Endothelial cell of umbilical vein (primary cell): Measurements from ENCODE around the gene RUSF1. TPM values are rescaled to one million over a fixed set of nuclear protein-coding genes. Genes with fewer than 3 reads are reported as not detected.

Source experiments
- BruUV-seq: library from RNA; stranded (reverse); fragments of 400-500 nt; replicated peaks from 2 replicates; lab custom pipeline; 2021; lab: Mats Ljungman, UMichigan
- CTCF ChIA-PET: fragments of 300-600, 350-600 bp; sonication (Branson Sonifier 250); formaldehyde crosslinking; loops from one replicate; lab custom pipeline; 2021; ENCODE audit warnings: antibody characterized with exemption, inconsistent platforms; lab: Charles Lee
- POLR2A ChIA-PET: fragments of 300-600, 350-600 bp; sonication (Branson Sonifier 250); formaldehyde crosslinking; loops from one replicate; lab custom pipeline; 2021; ENCODE audit warnings: antibody characterized with exemption, inconsistent platforms; lab: Charles Lee
- DNase-seq: peaks from one replicate; pipeline ENCODE4 v3.0.0-alpha.2; 2011; ENCODE audit warnings: low read depth, low spot score
- FAIRE-seq: peaks from 2 replicates; lab custom pipeline; 2011; peaks lifted over from hg19 to GRCh38; lab: Jason Lieb, UNC
- H2AFZ ChIP-seq: 2 replicates; pipeline ENCODE4 v1.6.0; 2012; ENCODE audit warnings: low read depth, low read length, control low read depth, inconsistent platforms
- H3K27ac ChIP-seq: 2 replicates; pipeline ENCODE4 v1.5.1; 2011; ENCODE audit warnings: low read depth, mild to moderate bottlenecking, control low read depth, low read length, moderate library complexity; ENCODE audit not compliant: insufficient read depth
- H3K27me3 ChIP-seq, 2 experiments: 2 replicates each; pipeline versions ENCODE4 v1.6.0 to v1.6.1; 2011; ENCODE audit warnings: low read length in 2 of 2, mixed read lengths in 1 of 2; ENCODE audit not compliant: control insufficient read depth in 2 of 2, insufficient read depth in 2 of 2
- H3K36me3 ChIP-seq, 2 experiments: 2 replicates in 1 of 2; 3 replicates in 1 of 2; pipeline ENCODE4 v1.5.1; 2011; ENCODE audit warnings: low read length in 2 of 2, mild to moderate bottlenecking in 1 of 2, moderate library complexity in 1 of 2; ENCODE audit not compliant: control insufficient read depth in 2 of 2, insufficient read depth in 2 of 2; ENCODE audit errors: extremely low read depth in 1 of 2
- H3K4me1 ChIP-seq: 3 replicates; pipeline ENCODE4 v1.5.1; 2011; ENCODE audit warnings: mild to moderate bottlenecking, low read length; ENCODE audit not compliant: control insufficient read depth, insufficient read depth; ENCODE audit errors: extremely low read depth
- H3K4me2 ChIP-seq: 2 replicates; pipeline ENCODE4 v1.6.1; 2011; ENCODE audit warnings: low read length, control low read depth, mixed read lengths; ENCODE audit not compliant: insufficient read depth
- H3K4me3 ChIP-seq, 3 experiments: fragments of 200-600 bp in 1 of 3; sonication (generic), shearing (Covaris generic) in 1 of 3; replicated peaks in 1 of 3; 2 replicates each; pipeline ENCODE4 v1.5.1; 2011 to 2016; ENCODE audit warnings: control low read depth in 3 of 3, low read length in 3 of 3, mild to moderate bottlenecking in 2 of 3, inconsistent platforms in 1 of 3, low read depth in 1 of 3, moderate library complexity in 1 of 3; ENCODE audit not compliant: insufficient read depth in 1 of 3
- H3K79me2 ChIP-seq: 2 replicates; pipeline ENCODE4 v1.6.0; 2012; ENCODE audit warnings: low read length, inconsistent platforms; ENCODE audit not compliant: control insufficient read depth, insufficient read depth
- H3K9ac ChIP-seq: replicated peaks from 2 replicates; pipeline ENCODE3; 2011; ENCODE audit warnings: low read length, control low read depth; ENCODE audit not compliant: insufficient read depth; ENCODE audit errors: extremely low read depth
- H3K9me1 ChIP-seq: replicated peaks from 3 replicates; pipeline ENCODE4 v1.6.0; 2011; ENCODE audit warnings: mild to moderate bottlenecking, low read length; ENCODE audit not compliant: control insufficient read depth, insufficient read depth; ENCODE audit errors: extremely low read depth
- H3K9me3 ChIP-seq: replicated peaks from 2 replicates; pipeline ENCODE4 v1.5.1; 2012; ENCODE audit warnings: low read length, inconsistent platforms; ENCODE audit not compliant: control insufficient read depth, insufficient read depth
- H4K20me1 ChIP-seq: replicated peaks from 2 replicates; pipeline ENCODE3; 2011; ENCODE audit warnings: mild to moderate bottlenecking, low read length; ENCODE audit not compliant: control insufficient read depth, insufficient read depth; ENCODE audit errors: extremely low read depth
- EZH2 ChIP-seq: IDR thresholded peaks from 2 replicates; pipeline ENCODE4 v1.6.1; 2012; ENCODE audit warnings: borderline replicate concordance, low read depth, mild to moderate bottlenecking, moderate library complexity, low read length, inconsistent platforms; ENCODE audit not compliant: severe bottlenecking
- GATA2 ChIP-seq: IDR thresholded peaks from 2 replicates; pipeline ENCODE4 v1.7.0; 2011; ENCODE audit warnings: low read depth, mild to moderate bottlenecking, moderate library complexity, mixed read lengths, low read length; ENCODE audit not compliant: insufficient read length, insufficient read depth
- JUN ChIP-seq: IDR thresholded peaks from 2 replicates; pipeline ENCODE4 v1.6.1; 2011; ENCODE audit warnings: borderline replicate concordance, low read depth; ENCODE audit not compliant: insufficient read length, insufficient read depth
- MAX ChIP-seq: IDR thresholded peaks from 2 replicates; pipeline ENCODE4 v1.6.1; 2011; ENCODE audit not compliant: insufficient read depth, insufficient read length
- MYC ChIP-seq: IDR thresholded peaks from one replicate; pipeline ENCODE4 v1.6.1; 2011; ENCODE audit warnings: mild to moderate bottlenecking, low read depth, low read length
- POLR2A ChIP-seq: IDR thresholded peaks from 2 replicates; pipeline ENCODE4 v1.6.1; 2012; ENCODE audit warnings: low read depth, mild to moderate bottlenecking, control low read depth, low read length
- POLR2AphosphoS5 ChIP-seq: IDR thresholded peaks from 2 replicates; pipeline ENCODE4 v1.6.1; 2012; ENCODE audit warnings: low read depth, mild to moderate bottlenecking, control low read depth, low read length, moderate library complexity; ENCODE audit not compliant: insufficient read depth
- dilution Hi-C: fragments of 300-500 bp; cut with MboI; formaldehyde crosslinking; loops from one replicate; pipeline ENCODE4 v1.15.0; 2019; ENCODE audit warnings: low sequenced_read_pairs; ENCODE audit not compliant: extremely low pct_ligation_motif_present
- intact Hi-C: fragments of 100-400 bp; cut with micrococcal nuclease; formaldehyde crosslinking; loops from one replicate; pipeline ENCODE4 v1.10.0; 2022
- polyA plus RNA-seq, 4 experiments: library from polyadenylated mRNA; depleted of rRNA in 3 of 4; stranded (reverse) in 3 of 4; unstranded in 1 of 4; fragments of >200 nt; gene quantifications; 2 replicates each; pipeline versions ENCODE4 v1.2.1 to v1.2.3, GENCODE V29; 2011 to 2012; ENCODE audit warnings: missing spikeins in 1 of 4
- total RNA-seq: library from RNA; stranded (reverse); gene quantifications from 2 replicates; pipeline ENCODE4 v1.2.3, GENCODE V29; 2021

RUSF1 gene
- total and polyA plus RNA-seq, 2 donors (not counting 3 experiments of a cell fraction or from before 2014, with no cell fraction given): 36.4 to 40.3 TPM

DNA sequence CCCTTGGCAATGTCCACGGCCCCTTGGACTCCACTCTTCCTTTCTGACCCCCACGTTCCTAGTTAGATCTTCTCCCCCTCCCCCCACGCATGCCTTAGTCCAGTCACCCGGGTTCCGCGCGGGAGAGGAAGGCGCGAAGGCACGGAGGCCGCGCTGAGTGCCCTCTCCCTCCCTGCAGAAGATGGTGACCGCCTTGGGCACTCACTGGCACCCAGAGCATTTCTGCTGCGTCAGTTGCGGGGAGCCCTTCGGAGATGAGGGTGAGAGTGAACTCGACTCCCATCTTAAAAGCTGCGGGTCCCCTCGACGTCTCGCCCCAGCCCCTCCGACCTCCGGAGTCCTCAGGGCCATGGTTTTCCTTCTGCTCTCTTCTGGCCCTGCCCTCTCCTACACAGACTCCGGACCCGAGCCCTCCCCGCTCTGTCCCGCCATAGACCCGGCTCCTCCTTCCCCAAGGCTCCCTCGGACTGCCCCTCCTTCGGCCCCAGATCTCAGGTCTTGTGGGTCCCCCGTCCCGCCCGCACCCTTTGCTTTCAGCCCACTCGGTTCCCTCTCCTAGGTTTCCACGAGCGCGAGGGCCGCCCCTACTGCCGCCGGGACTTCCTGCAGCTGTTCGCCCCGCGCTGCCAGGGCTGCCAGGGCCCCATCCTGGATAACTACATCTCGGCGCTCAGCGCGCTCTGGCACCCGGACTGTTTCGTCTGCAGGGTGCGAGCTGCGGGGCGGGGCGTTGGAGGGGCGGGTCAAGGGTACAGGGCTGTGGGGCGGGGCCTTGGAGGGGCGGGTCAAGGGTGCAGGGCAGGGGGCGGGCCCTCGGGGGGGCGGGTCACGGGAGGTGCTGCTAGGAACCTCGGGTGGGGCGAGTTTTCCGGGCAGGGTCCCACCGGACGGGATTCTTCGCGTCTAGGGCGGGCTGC is 31.6 kb downstream of the RUSF1 start:
- no peak overlapping the region for H3K4me2 ChIP-seq
- peaks cover 19 to 20% of the 10 kb centered on the region in 2 experiments for H3K36me3 ChIP-seq
- no peak overlapping the region for H3K9ac ChIP-seq
- H3K9me3 ChIP-seq: no peaks in the 10 kb centered on the region
- POLR2A ChIA-PET: no interaction called here
- TF ChIP-seq GATA2 (no peak), MAX (no peak), POLR2AphosphoS5 (no peak), MYC (no peak), JUN (no peak), EZH2 (no peak), POLR2A (no peak)
- no peak overlapping the region for H2AFZ ChIP-seq
- CTCF ChIA-PET: no interaction called here
- no TSS peak for BruUV-seq
- intact Hi-C loops: no loop called here
- peaks cover 26% of the 10 kb centered on the region for H3K79me2 ChIP-seq
- no peaks in the 10 kb centered on the region for H3K9me1 ChIP-seq
- no peaks in the 10 kb centered on the region for H3K27me3 ChIP-seq
- no peak overlapping the region for H3K4me3 ChIP-seq
- no peak for DNase-seq
- FAIRE-seq: no peak
- no peaks in the 10 kb centered on the region for H4K20me1 ChIP-seq
- dilution Hi-C loops: no loop called here
- H3K4me1 ChIP-seq: peaks cover 16% of the 10 kb centered on the region
- H3K27ac ChIP-seq: no peak overlapping the region
